Measurements from ENCODE around the gene FIGN.

FIGN gene

DNA sequence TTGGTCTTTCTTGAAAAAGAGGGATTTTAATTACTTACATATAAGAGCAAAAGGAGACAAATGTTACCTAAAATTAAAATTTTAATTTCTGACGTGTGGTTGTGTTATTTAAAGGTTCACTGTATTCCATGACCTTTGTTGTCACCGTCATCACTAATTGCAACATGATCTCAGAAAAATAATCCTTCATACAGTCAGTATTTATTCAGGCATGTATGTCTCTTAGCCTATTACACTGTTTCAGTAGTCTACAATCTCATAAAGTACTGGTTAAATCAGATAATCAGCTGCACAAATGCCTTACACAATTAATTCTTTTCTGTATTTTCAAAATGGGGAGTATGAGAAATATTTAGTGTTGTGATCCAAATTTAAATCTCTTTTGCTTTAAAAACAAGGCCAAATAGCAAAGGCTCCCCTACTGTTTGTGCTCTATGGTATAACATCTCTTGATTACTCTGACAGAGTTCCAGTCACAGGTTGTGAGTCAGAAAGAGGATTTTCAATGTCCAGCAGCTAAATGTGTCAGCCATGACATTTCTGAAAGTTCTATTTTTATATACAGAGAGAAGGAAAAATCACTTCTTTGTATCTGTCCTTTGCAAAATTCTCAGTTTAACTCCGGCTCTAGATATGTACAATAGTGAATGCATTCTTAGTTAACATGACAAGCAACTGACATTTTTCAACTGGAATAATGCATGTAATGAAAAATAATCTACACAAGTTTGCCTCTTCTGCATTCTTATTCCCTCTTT, 184.0 kb downstream of the FIGN start:
- DNase-seq (ENCODE audit: insufficient read length, low spot score) (no peak), FAIRE-seq (no peak)
- TF ChIP-seq, protein P1, sequence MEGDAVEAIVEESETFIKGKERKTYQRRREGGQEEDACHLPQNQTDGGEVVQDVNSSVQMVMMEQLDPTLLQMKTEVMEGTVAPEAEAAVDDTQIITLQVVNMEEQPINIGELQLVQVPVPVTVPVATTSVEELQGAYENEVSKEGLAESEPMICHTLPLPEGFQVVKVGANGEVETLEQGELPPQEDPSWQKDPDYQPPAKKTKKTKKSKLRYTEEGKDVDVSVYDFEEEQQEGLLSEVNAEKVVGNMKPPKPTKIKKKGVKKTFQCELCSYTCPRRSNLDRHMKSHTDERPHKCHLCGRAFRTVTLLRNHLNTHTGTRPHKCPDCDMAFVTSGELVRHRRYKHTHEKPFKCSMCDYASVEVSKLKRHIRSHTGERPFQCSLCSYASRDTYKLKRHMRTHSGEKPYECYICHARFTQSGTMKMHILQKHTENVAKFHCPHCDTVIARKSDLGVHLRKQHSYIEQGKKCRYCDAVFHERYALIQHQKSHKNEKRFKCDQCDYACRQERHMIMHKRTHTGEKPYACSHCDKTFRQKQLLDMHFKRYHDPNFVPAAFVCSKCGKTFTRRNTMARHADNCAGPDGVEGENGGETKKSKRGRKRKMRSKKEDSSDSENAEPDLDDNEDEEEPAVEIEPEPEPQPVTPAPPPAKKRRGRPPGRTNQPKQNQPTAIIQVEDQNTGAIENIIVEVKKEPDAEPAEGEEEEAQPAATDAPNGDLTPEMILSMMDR (IDR thresholded peaks at IDR 0.05; ENCODE audit: insufficient read depth, missing control alignments): no peak

DNA sequence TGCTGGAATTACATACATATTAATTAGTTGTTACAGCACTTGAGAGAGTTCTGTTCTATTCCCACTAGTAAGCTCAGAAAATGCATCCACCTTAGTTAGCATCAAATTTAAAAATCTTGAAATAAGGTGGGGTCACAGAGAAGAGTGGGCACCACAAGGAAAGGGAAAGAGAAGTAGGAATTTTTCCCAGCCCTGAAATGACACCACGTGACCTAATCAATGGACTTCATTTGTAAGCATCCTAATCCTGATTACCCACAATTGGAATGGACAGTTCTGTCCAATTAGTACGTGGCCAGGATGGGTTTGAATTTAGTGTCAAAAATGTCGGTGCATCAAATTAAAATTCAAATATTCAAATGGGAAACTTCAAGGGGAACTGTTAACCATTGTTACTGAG, 186.8 kb downstream of the FIGN start:
- TF ChIP-seq, protein P1 (IDR thresholded peaks at IDR 0.05; ENCODE audit: insufficient read depth, missing control alignments): no peak
- no peak for FAIRE-seq
- no peak for DNase-seq (ENCODE audit: insufficient read length, low spot score)

All from D721Med (cell line).